Measurements from ENCODE around the gene TRIM66.

The TRIM66 gene

GRCh38 chr11:8705146-8705545 lies 22.7 kb upstream of the TRIM66 start:
- Mint-ChIP-seq H3K27ac (no peak overlapping the region), H3K4me1 (ENCODE audit: low read depth) (no peaks in the 10 kb centered on the region), H3K4me3 (no peak overlapping the region), H3K27me3 (no peaks in the 10 kb centered on the region), H3K9me3 (no peaks in the 10 kb centered on the region), H3K36me3 (ENCODE audit: low read depth) (no peaks in the 10 kb centered on the region)
- DNase-seq = no peak

- no peaks in the 10 kb centered on the region for H3K36me3 Mint-ChIP-seq (ENCODE audit: low read depth)
- H3K4me3 Mint-ChIP-seq = no peak overlapping the region
- no peaks in the 10 kb centered on the region for H3K27me3 Mint-ChIP-seq
- H3K9me3 Mint-ChIP-seq = no peaks in the 10 kb centered on the region
- no peak for DNase-seq
- no peak overlapping the region for H3K27ac Mint-ChIP-seq
- no peaks in the 10 kb centered on the region for H3K4me1 Mint-ChIP-seq (ENCODE audit: low read depth)
These were observed 21.7 kb upstream of the TRIM66 start for GRCh38 chr11:8704136-8704535.

GRCh38 chr11:8702598-8702915 lies 20.1 kb upstream of the TRIM66 start:
- Mint-ChIP-seq H3K4me3 (no peak overlapping the region), H3K9me3 (no peaks in the 10 kb centered on the region), H3K27ac (no peak overlapping the region), H3K27me3 (no peaks in the 10 kb centered on the region), H3K36me3 (ENCODE audit: low read depth) (peaks cover 2% of the 10 kb centered on the region), H3K4me1 (ENCODE audit: low read depth) (no peaks in the 10 kb centered on the region)
- no peak for DNase-seq

- H3K36me3 Mint-ChIP-seq (ENCODE audit: low read depth) = peaks cover 7% of the 10 kb centered on the region
- H3K27ac Mint-ChIP-seq = no peak overlapping the region
- no peaks in the 10 kb centered on the region for H3K9me3 Mint-ChIP-seq
- no peaks in the 10 kb centered on the region for H3K4me1 Mint-ChIP-seq (ENCODE audit: low read depth)
- H3K4me3 Mint-ChIP-seq = no peak overlapping the region
- no peaks in the 10 kb centered on the region for H3K27me3 Mint-ChIP-seq
- DNase-seq = no peak
These were observed 19.6 kb upstream of the TRIM66 start for GRCh38 chr11:8701891-8702597.

- Mint-ChIP-seq H3K36me3 (ENCODE audit: low read depth) (peaks cover 24% of the 10 kb centered on the region), H3K4me3 (no peak overlapping the region), H3K4me1 (ENCODE audit: low read depth) (no peaks in the 10 kb centered on the region), H3K27me3 (no peaks in the 10 kb centered on the region), H3K27ac (no peak overlapping the region), H3K9me3 (no peaks in the 10 kb centered on the region)
- DNase-seq = no peak
These were observed 17.4 kb upstream of the TRIM66 start for GRCh38 chr11:8699903-8700302.

GRCh38 chr11:8698917-8699441 lies 16.5 kb upstream of the TRIM66 start:
- peaks cover 2% of the 10 kb centered on the region for H3K4me1 Mint-ChIP-seq (ENCODE audit: low read depth)
- H3K27ac Mint-ChIP-seq = no peak overlapping the region
- no peak for DNase-seq
- H3K4me3 Mint-ChIP-seq = no peak overlapping the region
- H3K27me3 Mint-ChIP-seq = no peaks in the 10 kb centered on the region
- H3K36me3 Mint-ChIP-seq (ENCODE audit: low read depth) = peaks cover 32% of the 10 kb centered on the region
- H3K9me3 Mint-ChIP-seq = no peaks in the 10 kb centered on the region

- Mint-ChIP-seq H3K27me3 (no peaks in the 10 kb centered on the region), H3K4me1 (ENCODE audit: low read depth) (peaks cover 4% of the 10 kb centered on the region), H3K27ac (no peak overlapping the region), H3K9me3 (no peaks in the 10 kb centered on the region), H3K36me3 (ENCODE audit: low read depth) (peaks cover 37% of the 10 kb centered on the region), H3K4me3 (no peak overlapping the region)
- DNase-seq = no peak
These were observed 15.9 kb upstream of the TRIM66 start for GRCh38 chr11:8698379-8698851.

- H3K9me3 Mint-ChIP-seq = no peaks in the 10 kb centered on the region
- H3K27me3 Mint-ChIP-seq = no peaks in the 10 kb centered on the region
- H3K36me3 Mint-ChIP-seq (ENCODE audit: low read depth) = peaks cover 51% of the 10 kb centered on the region
- no peak for DNase-seq
- H3K4me3 Mint-ChIP-seq = no peak overlapping the region
- H3K27ac Mint-ChIP-seq = peak overlapping the region; percentile 18
- H3K4me1 Mint-ChIP-seq (ENCODE audit: low read depth) = peaks cover 4% of the 10 kb centered on the region
These were observed 14.6 kb upstream of the TRIM66 start for GRCh38 chr11:8697054-8697453.

- no peak for DNase-seq
- Mint-ChIP-seq H3K4me1 (ENCODE audit: low read depth) (peaks cover 17% of the 10 kb centered on the region), H3K27ac (peak overlapping the region; percentile 51), H3K27me3 (no peaks in the 10 kb centered on the region), H3K4me3 (no peak overlapping the region), H3K9me3 (no peaks in the 10 kb centered on the region), H3K36me3 (ENCODE audit: low read depth) (peaks cover 79% of the 10 kb centered on the region)
These were observed 11.7 kb upstream of the TRIM66 start for GRCh38 chr11:8694137-8694536.

GRCh38 chr11:8693555-8693954 lies 11.1 kb upstream of the TRIM66 start:
- DNase-seq = no peak
- no peaks in the 10 kb centered on the region for H3K9me3 Mint-ChIP-seq
- no peaks in the 10 kb centered on the region for H3K27me3 Mint-ChIP-seq
- peak overlapping the region; percentile 51 for H3K27ac Mint-ChIP-seq
- no peak overlapping the region for H3K4me3 Mint-ChIP-seq
- H3K36me3 Mint-ChIP-seq (ENCODE audit: low read depth) = peaks cover 85% of the 10 kb centered on the region
- peaks cover 22% of the 10 kb centered on the region for H3K4me1 Mint-ChIP-seq (ENCODE audit: low read depth)

GRCh38 chr11:8693010-8693551 lies 10.6 kb upstream of the TRIM66 start:
- Mint-ChIP-seq H3K36me3 (ENCODE audit: low read depth) (peaks cover 89% of the 10 kb centered on the region), H3K4me3 (no peak overlapping the region), H3K27me3 (no peaks in the 10 kb centered on the region), H3K27ac (peak overlapping the region; percentile 22), H3K9me3 (no peaks in the 10 kb centered on the region), H3K4me1 (ENCODE audit: low read depth) (peaks cover 27% of the 10 kb centered on the region)
- no peak for DNase-seq

- H3K27me3 Mint-ChIP-seq = no peaks in the 10 kb centered on the region
- no peak for DNase-seq
- peaks cover 33% of the 10 kb centered on the region for H3K4me1 Mint-ChIP-seq (ENCODE audit: low read depth)
- H3K36me3 Mint-ChIP-seq (ENCODE audit: low read depth) = peaks cover 93% of the 10 kb centered on the region
- H3K4me3 Mint-ChIP-seq = no peak overlapping the region
- no peaks in the 10 kb centered on the region for H3K9me3 Mint-ChIP-seq
- no peak overlapping the region for H3K27ac Mint-ChIP-seq
These were observed 10.0 kb upstream of the TRIM66 start for GRCh38 chr11:8692417-8692816.

GRCh38 chr11:8691601-8692000 lies 9.1 kb upstream of the TRIM66 start:
- DNase-seq = no peak
- peak overlapping the region; percentile 0 for H3K27ac Mint-ChIP-seq
- no peaks in the 10 kb centered on the region for H3K9me3 Mint-ChIP-seq
- H3K4me3 Mint-ChIP-seq = no peak overlapping the region
- H3K27me3 Mint-ChIP-seq = no peaks in the 10 kb centered on the region
- H3K4me1 Mint-ChIP-seq (ENCODE audit: low read depth) = peaks cover 40% of the 10 kb centered on the region
- H3K36me3 Mint-ChIP-seq (ENCODE audit: low read depth) = peaks cover 97% of the 10 kb centered on the region

- Mint-ChIP-seq H3K27me3 (no peaks in the 10 kb centered on the region), H3K27ac (peak overlapping the region; percentile 99), H3K36me3 (ENCODE audit: low read depth) (peaks cover 97% of the 10 kb centered on the region), H3K4me3 (peak overlapping the region; percentile 97), H3K9me3 (no peaks in the 10 kb centered on the region), H3K4me1 (ENCODE audit: low read depth) (peaks cover 49% of the 10 kb centered on the region)
- no peak for DNase-seq
These were observed 8.2 kb upstream of the TRIM66 start for GRCh38 chr11:8690374-8691342.
